Skeletal muscle tissue (tissue), 4 donors: ENCODE measurements around the gene RUSF1. TPM values are rescaled to one million over a fixed set of nuclear protein-coding genes. Genes with fewer than 3 reads are reported as not detected.

Experiments used
- H3K27ac ChIP-seq: one replicate; pipeline ENCODE4 v1.7.0; 2013; ENCODE audit warnings: mild to moderate bottlenecking, low read depth, low read length, inconsistent platforms
- H3K27me3 ChIP-seq, 3 donors: one replicate each; pipeline ENCODE4 v1.7.0; 2013; ENCODE audit warnings: low read length in 3 of 3; ENCODE audit not compliant: control insufficient read depth in 3 of 3, insufficient read depth in 3 of 3
- H3K36me3 ChIP-seq, 3 donors: one replicate each; pipeline ENCODE4 v1.7.0; 2013; ENCODE audit warnings: low read length in 3 of 3; ENCODE audit not compliant: control insufficient read depth in 3 of 3, insufficient read depth in 3 of 3
- H3K4me1 ChIP-seq, 3 donors: one replicate each; pipeline ENCODE4 v1.7.0; 2013; ENCODE audit warnings: low read length in 3 of 3, mild to moderate bottlenecking in 3 of 3; ENCODE audit not compliant: control insufficient read depth in 3 of 3, insufficient read depth in 3 of 3
- H3K4me3 ChIP-seq, 3 donors: one replicate each; pipeline ENCODE4 v1.7.0; 2013; ENCODE audit warnings: low read length in 3 of 3
- H3K9ac ChIP-seq, 3 donors: one replicate each; pipeline ENCODE4 v1.7.0; 2013; ENCODE audit warnings: low read length in 3 of 3, mild to moderate bottlenecking in 3 of 3, moderate library complexity in 2 of 3, low read depth in 1 of 3
- H3K9me3 ChIP-seq, 3 donors: one replicate each; pipeline ENCODE4 v1.7.0; 2013; ENCODE audit warnings: low read length in 3 of 3; ENCODE audit not compliant: control insufficient read depth in 3 of 3
- total RNA-seq: library from RNA; depleted of rRNA; stranded (reverse); fragments of >200 nt; gene quantifications from one replicate; pipeline ENCODE4 v1.2.3, GENCODE V29; 2014
- donor health status: Osteomylitis.

Gene RUSF1
- total RNA-seq, 1 donor from 2014 or later = 30.8 TPM

GRCh38 chr16:31440516-31441184 is 67.5 kb downstream of the RUSF1 start:
- Histone ChIP-seq H3K9me3 (no peaks in the 10 kb centered on the region), H3K36me3 (peaks cover 0 to 7% (median 4%) of the 10 kb centered on the region in 3 donors), H3K27me3 (no peaks in the 10 kb centered on the region), H3K9ac (peak overlapping the region in 1 of 3 donors; percentile 4), H3K4me1 (peaks cover 7 to 21% (median 21%) of the 10 kb centered on the region in 3 donors), H3K4me3 (no peak overlapping the region), H3K27ac (peak overlapping the region; percentile 70)

- Histone ChIP-seq H3K4me1 (peaks cover 7 to 21% (median 21%) of the 10 kb centered on the region in 3 donors), H3K27me3 (no peaks in the 10 kb centered on the region), H3K36me3 (peaks cover 0 to 7% (median 4%) of the 10 kb centered on the region in 3 donors), H3K9me3 (no peaks in the 10 kb centered on the region), H3K4me3 (no peak overlapping the region), H3K27ac (no peak overlapping the region), H3K9ac (peak overlapping the region in 1 of 3 donors; percentile 28)
These were observed 68.7 kb downstream of the RUSF1 start for GRCh38 chr16:31439519-31439918.

Other genes with a start within 250 kb of the RUSF1 start
- 8.4 TPM for gene ITGAM, start 248.4 kb downstream of the RUSF1 start, total RNA-seq
- 1.0 TPM for gene ITGAX, start 153.2 kb downstream of the RUSF1 start, total RNA-seq
- gene ITGAD, start 115.1 kb downstream of the RUSF1 start, total RNA-seq = under 0.01 TPM
- gene COX6A2, start 80.0 kb downstream of the RUSF1 start, total RNA-seq = 49.1 TPM
- 0.52 TPM for gene ZNF843, start 65.6 kb downstream of the RUSF1 start, total RNA-seq
- 6.8 TPM for gene ARMC5, start 48.9 kb downstream of the RUSF1 start, total RNA-seq
- 30.8 TPM for gene TGFB1I1, start 36.2 kb downstream of the RUSF1 start, total RNA-seq
- gene SLC5A2, start 25.3 kb downstream of the RUSF1 start, total RNA-seq = not detected
- gene AHSP, start 19.5 kb upstream of the RUSF1 start, total RNA-seq = 150 TPM